HUES64 (cell line): ENCODE results near the gene DIAPH3.

Experiments used
- H3K27ac ChIP-seq: 2 replicates; pipeline ENCODE4 v1.7.0; 2013; ENCODE audit warnings: low read depth, low read length, inconsistent platforms
- H3K27me3 ChIP-seq: 2 replicates; pipeline ENCODE4 v1.6.1; 2013; ENCODE audit warnings: mild to moderate bottlenecking, low read length; ENCODE audit not compliant: insufficient read depth
- H3K36me3 ChIP-seq: 2 replicates; pipeline ENCODE4 v1.6.1; 2013; ENCODE audit warnings: mild to moderate bottlenecking, low read length; ENCODE audit not compliant: insufficient read depth
- H3K4me1 ChIP-seq: 2 replicates; pipeline ENCODE4 v1.6.1; 2013; ENCODE audit warnings: mild to moderate bottlenecking, low read length, moderate library complexity; ENCODE audit not compliant: insufficient read depth
- H3K4me3 ChIP-seq: 2 replicates; pipeline ENCODE4 v1.5.1; 2013; ENCODE audit warnings: mild to moderate bottlenecking, low read length, moderate library complexity
- H3K9ac ChIP-seq: 2 replicates; pipeline ENCODE4 v1.6.1; 2013; ENCODE audit warnings: mild to moderate bottlenecking, low read depth, low read length
- H3K9me3 ChIP-seq: 2 replicates; pipeline ENCODE4 v1.6.1; 2013; ENCODE audit warnings: low read depth, low read length; ENCODE audit not compliant: insufficient read depth
- WGBS: fragments of 150-250, 120-280 bp; methylation state at CpG from one replicate; pipeline ENCODE4 v1.1.7; 2013; ENCODE audit warnings: missing lambda C conversion rate; 5-methylcytosine and 5-hydroxymethylcytosine counted together

The DIAPH3 gene

DNA sequence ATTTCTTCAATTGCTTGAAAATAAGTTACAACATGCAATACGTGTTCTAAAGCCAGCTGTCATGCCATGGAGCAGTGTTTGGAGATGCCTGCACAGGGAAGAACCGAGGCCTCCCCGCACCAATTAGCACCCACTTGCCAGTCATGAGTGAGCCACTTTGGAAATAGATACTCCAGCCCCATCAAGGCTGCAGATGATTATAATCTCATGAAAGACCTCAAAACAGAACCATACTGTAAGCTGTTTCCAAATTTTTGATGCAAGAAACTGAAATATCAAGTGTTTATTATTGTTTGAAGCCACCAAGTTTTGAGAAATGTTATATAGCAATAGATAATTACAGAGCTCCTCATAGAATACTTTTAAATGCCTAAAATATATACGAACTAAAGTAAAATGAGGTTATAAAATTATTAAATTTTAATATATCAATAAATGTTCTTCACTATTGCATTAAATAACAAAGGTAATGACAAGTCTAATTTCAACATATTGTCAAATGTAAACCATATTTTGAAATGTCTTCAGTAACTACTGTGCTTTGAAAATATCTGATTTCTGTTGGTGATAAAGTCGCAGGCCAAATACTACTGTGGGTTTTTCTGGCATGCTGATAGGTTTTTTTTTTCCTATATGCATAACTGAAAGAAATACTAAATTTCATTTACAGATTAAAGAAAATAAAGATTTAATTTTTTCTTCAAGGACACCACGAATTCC is 43.0 kb downstream of the DIAPH3 start:
- Histone ChIP-seq H3K4me3 (no peak overlapping the region), H3K4me1 (no peaks in the 10 kb centered on the region), H3K27ac (no peak overlapping the region), H3K36me3 (peaks cover 6% of the 10 kb centered on the region; the same call in 1 of the 2 replicates), H3K9me3 (no peaks in the 10 kb centered on the region), H3K27me3 (no peaks in the 10 kb centered on the region), H3K9ac (no peak overlapping the region)
- 99% methylated on average over 5 of the region's 6 CpGs for WGBS

DNA sequence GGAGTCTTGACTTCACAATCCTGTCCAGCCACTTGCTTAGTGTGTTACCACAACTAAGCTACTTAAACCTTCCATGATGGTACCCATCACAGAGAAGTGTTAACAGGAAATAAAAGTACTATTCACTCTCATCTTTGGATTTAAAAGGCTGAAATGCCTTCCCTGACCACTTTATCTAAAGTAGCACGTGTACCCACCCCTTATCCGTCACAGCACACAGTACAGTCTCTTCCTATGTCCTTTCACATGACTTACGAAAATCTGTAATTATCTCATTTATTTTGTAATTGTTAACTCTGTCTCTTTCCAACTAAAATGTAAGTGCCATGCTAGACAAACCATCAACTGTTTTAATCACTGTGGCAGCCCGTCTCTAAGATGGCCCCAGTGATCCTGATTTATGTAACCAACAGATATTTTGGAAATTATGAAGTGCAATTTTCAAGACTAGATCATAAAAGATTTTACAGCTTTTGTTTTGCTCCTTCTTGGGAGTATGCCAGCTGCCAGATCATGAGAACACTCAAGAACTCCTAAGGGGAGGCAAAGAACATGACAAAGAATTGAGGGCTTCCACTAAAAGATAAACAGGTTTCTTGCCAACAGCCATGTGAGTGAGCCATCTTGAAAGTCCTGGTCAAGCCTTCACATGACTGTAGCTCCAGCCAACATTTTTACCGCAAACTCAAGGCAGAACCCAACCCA is 44.9 kb downstream of the DIAPH3 start:
- H3K4me1 ChIP-seq, result no peaks in the 10 kb centered on the region
- no peak overlapping the region for H3K9ac ChIP-seq
- no peak overlapping the region for H3K27ac ChIP-seq
- peaks cover 14% of the 10 kb centered on the region; the same call in 1 of the 2 replicates for H3K36me3 ChIP-seq
- H3K27me3 ChIP-seq, result no peaks in the 10 kb centered on the region
- WGBS, result 93% methylated on average over 5 of the region's 5 CpGs
- no peak overlapping the region for H3K4me3 ChIP-seq
- peaks cover 7% of the 10 kb centered on the region; the same call in 1 of the 2 replicates for H3K9me3 ChIP-seq

DNA sequence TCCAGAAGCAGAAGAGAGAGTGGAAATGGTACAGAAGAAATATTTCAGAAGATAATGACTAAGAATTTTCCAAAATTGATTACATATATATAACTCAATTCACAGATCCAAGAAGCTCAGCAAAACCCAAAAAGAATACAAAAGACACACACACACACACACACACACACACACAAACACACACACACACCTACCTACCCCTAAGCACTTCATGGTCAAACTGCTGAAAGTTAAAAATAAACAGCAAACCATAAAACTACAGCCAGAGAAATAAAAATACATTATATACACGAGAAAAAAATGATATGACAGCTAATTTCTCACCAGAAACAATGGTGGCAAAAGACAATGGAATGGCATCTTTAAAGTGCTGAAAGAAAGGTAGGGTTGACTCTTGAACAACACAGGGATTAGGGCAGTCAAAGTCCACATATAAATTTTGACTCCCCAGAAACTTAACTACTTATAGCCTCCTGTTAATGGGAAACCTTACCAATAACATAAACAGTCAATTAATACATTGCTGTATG is 49.2 kb downstream of the DIAPH3 start:
- Histone ChIP-seq H3K36me3 (peaks cover 37% of the 10 kb centered on the region), H3K9ac (no peak overlapping the region), H3K27ac (no peak overlapping the region), H3K9me3 (peaks cover 7% of the 10 kb centered on the region; the same call in 1 of the 2 replicates), H3K27me3 (no peaks in the 10 kb centered on the region), H3K4me3 (no peak overlapping the region), H3K4me1 (no peaks in the 10 kb centered on the region)
- 100% methylated on average over 1 of the region's 1 CpG for WGBS

DNA sequence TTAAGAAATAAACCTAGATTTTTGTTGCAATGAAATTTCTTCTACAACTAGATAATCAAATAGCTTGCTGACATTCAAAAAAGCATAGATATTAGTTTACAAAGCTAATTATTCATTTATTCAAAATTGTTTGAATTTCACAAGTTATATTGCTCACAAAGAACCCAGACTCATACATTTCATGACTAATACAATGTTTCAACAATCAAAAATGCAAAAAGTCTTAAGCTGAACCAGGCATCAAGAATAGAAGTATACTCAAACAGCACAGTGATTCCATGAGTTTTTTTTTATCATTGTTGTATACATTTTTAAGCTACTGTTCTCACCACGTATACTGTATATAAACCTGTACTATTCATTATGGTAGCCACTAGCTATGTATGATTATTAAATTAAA is 51.0 kb downstream of the DIAPH3 start:
- Histone ChIP-seq H3K9me3 (peaks cover 7% of the 10 kb centered on the region; the same call in 1 of the 2 replicates), H3K9ac (no peak overlapping the region), H3K27me3 (no peaks in the 10 kb centered on the region), H3K36me3 (peaks cover 49% of the 10 kb centered on the region), H3K4me1 (no peaks in the 10 kb centered on the region), H3K27ac (no peak overlapping the region), H3K4me3 (no peak overlapping the region)
- no CpG with 5 or more reads among the region's 1 CpG for WGBS

DNA sequence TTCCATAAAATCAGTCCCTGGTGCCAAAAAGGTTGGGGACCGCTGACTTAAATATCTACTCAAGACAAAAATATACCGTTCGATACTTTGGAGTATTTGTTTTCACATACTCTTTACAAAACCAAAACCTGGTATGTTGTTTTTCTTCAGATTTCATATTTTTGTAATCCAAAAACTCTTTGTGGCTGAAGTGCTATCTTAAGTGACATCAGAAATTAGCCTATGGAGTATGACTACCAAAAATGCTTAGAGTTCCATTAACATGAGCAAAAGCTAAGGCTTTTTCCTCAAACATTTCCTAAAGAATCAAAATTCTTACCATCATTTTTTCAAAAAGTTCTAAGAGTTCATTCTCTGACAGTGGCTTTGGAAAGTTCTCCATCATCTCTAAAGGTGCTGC is 52.0 kb downstream of the DIAPH3 start:
- 100% methylated on average over 3 of the region's 3 CpGs for WGBS
- Histone ChIP-seq H3K36me3 (peaks cover 58% of the 10 kb centered on the region), H3K9me3 (peaks cover 7% of the 10 kb centered on the region; the same call in 1 of the 2 replicates), H3K4me1 (no peaks in the 10 kb centered on the region), H3K9ac (no peak overlapping the region), H3K27ac (no peak overlapping the region), H3K27me3 (no peaks in the 10 kb centered on the region), H3K4me3 (no peak overlapping the region)

DNA sequence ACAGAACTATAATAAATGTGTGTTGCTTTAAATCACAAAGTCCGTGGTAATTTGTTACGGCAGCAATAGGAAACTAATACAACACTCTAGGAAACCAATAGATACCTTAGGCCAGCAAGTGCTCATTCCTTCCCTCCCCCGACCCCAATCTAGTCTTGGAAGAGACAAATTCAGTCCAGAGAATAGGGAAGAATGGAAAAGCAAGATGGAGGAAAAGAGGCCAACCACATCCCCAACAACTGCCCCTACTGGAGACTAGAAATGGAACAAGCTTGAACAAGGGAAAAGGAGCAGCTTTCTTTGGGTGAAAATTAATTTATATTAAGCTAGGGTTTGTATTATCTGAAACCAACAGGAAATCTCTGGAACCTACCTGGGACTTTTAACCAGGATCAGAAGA is 54.4 kb downstream of the DIAPH3 start:
- WGBS, result 97% methylated on average over 3 of the region's 3 CpGs
- no peak overlapping the region for H3K4me3 ChIP-seq
- no peaks in the 10 kb centered on the region for H3K27me3 ChIP-seq
- H3K9me3 ChIP-seq, result no peaks in the 10 kb centered on the region
- no peak overlapping the region for H3K27ac ChIP-seq
- H3K36me3 ChIP-seq, result peaks cover 51% of the 10 kb centered on the region
- no peak overlapping the region for H3K9ac ChIP-seq
- H3K4me1 ChIP-seq, result no peaks in the 10 kb centered on the region

DNA sequence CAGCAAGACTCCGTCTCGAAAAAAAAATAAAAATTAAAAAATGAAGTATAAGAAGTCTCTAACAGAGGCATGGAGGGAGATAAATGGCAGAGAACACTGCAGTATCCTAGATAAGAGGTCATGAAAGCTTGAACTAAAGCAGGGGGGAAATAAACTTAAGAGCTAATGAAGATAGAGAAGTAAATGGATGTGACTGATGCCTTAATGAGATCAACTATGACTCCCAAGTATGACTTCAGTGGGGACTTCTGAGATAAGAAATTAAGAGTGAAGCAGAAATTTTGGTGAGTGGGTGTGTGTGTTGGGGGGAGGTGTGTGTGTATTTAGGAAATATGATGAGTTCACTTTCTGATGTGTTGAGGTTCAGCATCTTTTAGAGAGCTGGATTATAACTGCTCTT is 55.1 kb downstream of the DIAPH3 start:
- no peak overlapping the region for H3K9ac ChIP-seq
- H3K9me3 ChIP-seq, result no peaks in the 10 kb centered on the region
- 92% methylated on average over 2 of the region's 2 CpGs for whole genome bisulfite sequencing
- H3K4me3 ChIP-seq, result no peak overlapping the region
- H3K4me1 ChIP-seq, result no peaks in the 10 kb centered on the region
- no peaks in the 10 kb centered on the region for H3K27me3 ChIP-seq
- H3K36me3 ChIP-seq, result peaks cover 51% of the 10 kb centered on the region
- H3K27ac ChIP-seq, result no peak overlapping the region

DNA sequence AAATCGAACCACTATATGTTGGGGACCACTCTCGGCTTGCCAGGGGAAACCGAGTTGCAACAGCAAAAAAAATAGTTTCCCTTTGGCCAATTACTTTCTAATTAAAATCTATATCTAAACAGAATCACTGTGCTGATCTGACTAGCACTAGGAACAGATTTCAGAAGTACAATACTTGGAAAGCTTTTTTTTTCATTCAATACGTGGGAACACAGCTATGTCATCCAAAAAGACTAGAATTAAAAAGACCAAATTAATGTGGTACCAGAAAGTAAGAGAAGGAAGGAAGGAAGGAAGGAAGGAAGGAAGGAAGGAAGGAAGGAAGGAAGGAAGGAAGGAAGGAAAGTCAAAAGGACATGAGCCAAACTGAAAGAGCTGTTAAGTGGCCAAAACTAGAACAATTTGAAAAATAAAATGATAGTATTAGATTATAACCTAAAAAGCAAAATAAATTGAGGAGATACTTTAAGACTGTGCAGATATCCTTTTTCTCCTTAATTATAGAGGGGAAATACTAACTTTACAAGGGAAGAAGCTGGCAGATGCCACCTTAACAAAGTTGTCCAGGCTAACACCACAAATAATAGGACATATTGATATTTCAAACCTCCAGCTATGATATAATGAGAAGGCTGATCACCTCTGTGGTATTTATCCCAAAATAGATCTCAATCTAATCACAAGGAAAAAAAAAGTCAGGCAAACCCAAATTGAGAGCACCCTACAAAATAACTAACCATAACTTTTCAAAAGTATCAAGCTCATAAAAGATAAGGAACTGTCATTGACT is 63.9 kb downstream of the DIAPH3 start:
- Histone ChIP-seq H3K9me3 (no peaks in the 10 kb centered on the region), H3K27me3 (no peaks in the 10 kb centered on the region), H3K36me3 (0 out of 2 replicates have a peak, but pooled peaks cover 4% of the 10 kb centered on the region), H3K4me1 (peaks cover 5% of the 10 kb centered on the region; the same call in 1 of the 2 replicates), H3K9ac (no peak overlapping the region), H3K4me3 (no peak overlapping the region), H3K27ac (no peak overlapping the region)
- 93% methylated on average over 4 of the region's 4 CpGs for WGBS

DNA sequence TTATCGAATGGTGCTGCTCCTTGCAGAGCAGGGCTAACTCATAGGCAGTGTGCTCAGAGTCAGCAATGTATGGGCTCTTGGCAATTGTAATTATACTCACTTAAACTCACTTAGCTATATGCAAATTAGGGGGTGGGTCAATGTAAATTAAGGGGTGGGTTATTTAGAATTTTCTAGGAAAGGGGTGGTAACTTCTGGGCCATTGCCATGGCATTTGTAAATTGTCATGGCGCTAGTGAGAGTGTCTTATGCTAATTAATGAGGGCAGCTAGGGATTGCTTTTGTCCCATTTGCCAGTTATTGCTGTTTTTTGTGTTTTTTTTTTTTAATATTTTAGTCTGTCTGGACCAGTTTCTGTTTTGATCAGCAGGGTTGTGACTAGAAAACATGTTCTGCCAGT is 68.4 kb downstream of the DIAPH3 start:
- no peaks in the 10 kb centered on the region for H3K27me3 ChIP-seq
- 95% methylated on average over 2 of the region's 2 CpGs for WGBS
- no peak overlapping the region for H3K9ac ChIP-seq
- no peak overlapping the region for H3K27ac ChIP-seq
- H3K36me3 ChIP-seq, result peaks cover 30% of the 10 kb centered on the region
- H3K9me3 ChIP-seq, result no peaks in the 10 kb centered on the region
- no peak overlapping the region for H3K4me3 ChIP-seq
- no peaks in the 10 kb centered on the region; the same call in 1 of the 2 replicates for H3K4me1 ChIP-seq

DNA sequence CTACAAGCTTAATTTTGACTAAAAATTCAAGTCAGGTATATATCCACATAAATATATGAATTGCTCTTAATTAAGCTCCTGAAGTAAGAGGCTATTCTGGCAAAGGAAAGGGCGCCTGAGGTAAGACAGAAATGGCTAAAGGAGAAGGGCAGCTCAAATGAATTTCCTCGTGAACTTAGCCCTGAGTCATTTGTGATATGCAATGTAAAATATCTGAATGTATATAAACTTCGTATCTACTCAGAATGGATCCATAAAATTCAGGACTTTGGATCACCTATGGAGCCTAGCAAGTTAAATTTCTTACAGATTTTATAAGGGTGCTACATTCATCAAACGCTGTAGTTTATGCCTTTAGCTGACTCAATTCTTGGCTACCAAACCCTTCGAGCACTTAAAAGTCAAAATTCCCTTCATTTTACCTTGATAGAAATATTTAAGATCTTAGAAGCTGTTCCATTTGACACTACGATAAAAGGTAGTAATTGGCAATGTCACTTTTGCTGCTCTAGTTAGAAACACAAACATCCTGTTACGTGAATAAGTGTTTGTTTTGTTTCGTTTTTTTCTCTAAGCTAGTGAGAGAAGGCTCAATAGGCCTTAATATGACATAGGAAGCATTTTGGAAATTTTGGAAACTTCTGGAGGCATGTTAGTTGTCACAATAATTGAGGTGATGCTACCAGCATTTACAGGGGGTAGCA is 69.2 kb downstream of the DIAPH3 start:
- Histone ChIP-seq H3K9me3 (no peaks in the 10 kb centered on the region), H3K4me1 (no peaks in the 10 kb centered on the region; the same call in 1 of the 2 replicates), H3K9ac (no peak overlapping the region), H3K36me3 (peaks cover 30% of the 10 kb centered on the region), H3K4me3 (no peak overlapping the region), H3K27ac (0 out of 2 replicates have a peak overlapping the region, but pooled peaks have one; percentile 10), H3K27me3 (no peaks in the 10 kb centered on the region)
- WGBS, result 86% methylated on average over 7 of the region's 8 CpGs
